Ishikawa (cell line): Measurements from ENCODE around the gene MPND.

Experiments
- CEBPB ChIP-seq: IDR thresholded peaks from 2 replicates; pipeline ENCODE4 v1.6.1; 2012
- CREB1 ChIP-seq: IDR thresholded peaks from 2 replicates; pipeline ENCODE4 v1.6.1; 2012; ENCODE audit warnings: low read depth
- EGR1 ChIP-seq: IDR thresholded peaks from 2 replicates; pipeline ENCODE4 v1.6.1; 2012
- EP300 ChIP-seq: IDR thresholded peaks from 2 replicates; pipeline ENCODE4 v1.6.1; 2012; ENCODE audit warnings: borderline replicate concordance
- FOXM1 ChIP-seq: IDR thresholded peaks from 2 replicates; pipeline ENCODE4 v1.6.1; 2012; ENCODE audit warnings: low read depth, borderline replicate concordance
- MAX ChIP-seq: IDR thresholded peaks from 2 replicates; pipeline ENCODE4 v1.6.1; 2012
- NFIC ChIP-seq: IDR thresholded peaks from 2 replicates; pipeline ENCODE4 v1.6.1; 2012
- RAD21 ChIP-seq: IDR thresholded peaks from 2 replicates; pipeline ENCODE4 v1.6.1; 2012; ENCODE audit warnings: low read depth
- REST ChIP-seq: IDR thresholded peaks from 2 replicates; pipeline ENCODE4 v1.6.1; 2012; ENCODE audit warnings: low read depth, mild to moderate bottlenecking
- TAF1 ChIP-seq: IDR thresholded peaks from 2 replicates; pipeline ENCODE4 v1.6.1; 2012; ENCODE audit warnings: low read depth, mild to moderate bottlenecking
- TCF12 ChIP-seq: IDR thresholded peaks from 2 replicates; pipeline ENCODE4 v1.6.1; 2012; ENCODE audit warnings: low read depth
- TEAD4 ChIP-seq: IDR thresholded peaks from 2 replicates; pipeline ENCODE4 v1.6.1; 2012
- USF1 ChIP-seq: IDR thresholded peaks from 2 replicates; pipeline ENCODE4 v1.6.1; 2012
- YY1 ChIP-seq: IDR thresholded peaks from 2 replicates; pipeline ENCODE4 v1.6.1; 2012; ENCODE audit warnings: low read depth
- ZBTB7A ChIP-seq: IDR thresholded peaks from 2 replicates; pipeline ENCODE4 v1.6.1; 2012; ENCODE audit warnings: low read depth

Gene MPND

GRCh38 chr19:4372165-4373012, 29.0 kb downstream of the MPND start:
- TF ChIP-seq FOXM1 (no peak), YY1 (no peak), RAD21 (no peak), EGR1 (no peak), MAX (no peak; the same call in 1 of the 2 replicates), EP300 (no peak), TEAD4 (no peak), CEBPB (no peak), REST (no peak), TAF1 (no peak), USF1 (no peak), ZBTB7A (no peak), TCF12 (no peak), NFIC (no peak), CREB1 (no peak)

GRCh38 chr19:4373013-4373367, 29.6 kb downstream of the MPND start:
- TF ChIP-seq TCF12 = no peak
- no peak for TF ChIP-seq FOXM1

- TF ChIP-seq TAF1 (no peak), TCF12 (no peak), ZBTB7A (no peak), MAX (no peak), USF1 (no peak), RAD21 (no peak), NFIC (no peak), EGR1 (no peak), TEAD4 (no peak), CEBPB (no peak)
Observed at GRCh38 chr19:4373601-4374497, 30.5 kb downstream of the MPND start.

GRCh38 chr19:4374498-4375163, 31.3 kb downstream of the MPND start:
- no peak for TF ChIP-seq REST
- peak; percentile 83 for TF ChIP-seq TEAD4
- TF ChIP-seq MAX = peak; percentile 96
- no peak for TF ChIP-seq CREB1
- TF ChIP-seq TCF12 = peak; percentile 88
- TF ChIP-seq YY1 = no peak
- no peak for TF ChIP-seq USF1
- TF ChIP-seq EP300 = peak; percentile 90
- 0 out of 2 replicates have a peak, but pooled peaks have one; percentile 47 for TF ChIP-seq ZBTB7A
- TF ChIP-seq TAF1 = no peak
- TF ChIP-seq CEBPB = no peak
- peak; percentile 92 for TF ChIP-seq NFIC
- no peak for TF ChIP-seq RAD21
- TF ChIP-seq FOXM1 = no peak
- TF ChIP-seq EGR1 = 0 out of 2 replicates have a peak, but pooled peaks have one; percentile 40
